NCI-H774 (cell line): Measurements from ENCODE around the gene ZNF136.

ENCODE experiments used
- DNase-seq: peaks from one replicate; lab custom pipeline; 2025; lab: John Stamatoyannopoulos, UW

Gene ZNF136

DNA sequence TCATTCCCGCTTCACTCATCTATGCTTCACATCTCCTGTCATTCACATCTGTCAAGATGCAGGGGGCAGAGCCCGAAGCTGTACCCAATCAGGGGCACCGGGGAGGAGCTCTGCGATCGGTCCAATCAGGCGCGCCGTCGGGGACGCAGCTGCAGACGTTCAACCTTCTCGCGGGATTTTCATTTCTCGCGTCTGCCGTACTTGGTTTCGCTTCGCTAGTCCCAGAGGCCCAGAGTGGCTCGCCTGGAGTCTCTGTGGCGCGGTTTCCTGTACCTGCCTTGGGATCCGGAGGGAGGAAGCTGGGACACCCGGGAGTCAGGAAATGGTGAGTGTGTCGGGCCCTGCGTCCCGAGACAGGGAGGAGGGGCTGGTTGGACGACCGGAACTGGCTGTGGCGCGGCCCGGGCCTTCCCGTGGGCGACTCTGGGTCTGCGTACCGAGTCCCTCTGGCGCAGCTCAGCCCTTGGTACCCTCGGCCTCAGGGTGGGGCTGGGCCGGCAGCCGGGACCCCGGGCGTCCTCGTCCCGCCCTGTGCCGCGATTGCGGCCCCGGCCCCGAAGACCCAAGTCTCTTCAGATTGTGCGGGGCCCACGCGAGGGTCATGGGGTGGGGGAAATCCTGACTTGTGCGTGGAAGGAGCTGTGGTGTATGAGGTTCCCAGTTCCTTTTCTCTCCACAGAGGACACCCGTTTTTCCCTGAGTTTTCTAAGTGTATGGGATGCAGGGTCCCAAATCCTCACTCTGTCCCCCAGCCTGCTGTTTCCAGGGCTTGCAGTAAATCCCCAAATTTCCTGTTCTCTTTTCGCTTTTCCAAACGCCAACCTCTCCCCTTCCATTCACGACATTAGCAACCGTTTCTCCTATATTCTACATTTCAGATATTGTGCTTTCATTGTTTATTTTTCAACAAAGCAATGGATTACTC is at the start of gene ZNF136:
Gene ZNF136, plus strand, starts transcription at position 215 of the 925 bp plus-strand sequence. Its CDS starts 108 bp downstream, at position 323.
- peak; percentile 91 for DNase-seq

DNA sequence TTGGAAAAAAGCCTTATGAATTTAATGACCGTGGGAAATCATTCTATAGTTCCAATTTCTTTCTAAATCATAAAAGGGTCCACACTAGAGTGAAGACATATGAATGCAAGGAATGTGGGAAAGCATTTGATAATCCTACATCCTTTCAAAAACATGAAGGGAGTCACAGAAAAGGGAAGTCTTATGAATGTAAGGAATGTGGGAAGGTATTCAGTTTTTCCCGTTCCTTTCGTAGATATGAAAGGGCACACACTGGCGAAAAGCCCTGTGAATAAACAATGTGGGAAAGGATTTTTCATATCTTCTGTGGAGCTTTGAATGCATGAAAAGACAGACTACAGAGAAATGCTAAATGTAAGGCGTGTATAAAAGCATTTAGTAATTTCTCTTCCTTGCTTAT is 49.8 kb upstream of the ZNF136 start:
- DNase-seq: no peak

DNA sequence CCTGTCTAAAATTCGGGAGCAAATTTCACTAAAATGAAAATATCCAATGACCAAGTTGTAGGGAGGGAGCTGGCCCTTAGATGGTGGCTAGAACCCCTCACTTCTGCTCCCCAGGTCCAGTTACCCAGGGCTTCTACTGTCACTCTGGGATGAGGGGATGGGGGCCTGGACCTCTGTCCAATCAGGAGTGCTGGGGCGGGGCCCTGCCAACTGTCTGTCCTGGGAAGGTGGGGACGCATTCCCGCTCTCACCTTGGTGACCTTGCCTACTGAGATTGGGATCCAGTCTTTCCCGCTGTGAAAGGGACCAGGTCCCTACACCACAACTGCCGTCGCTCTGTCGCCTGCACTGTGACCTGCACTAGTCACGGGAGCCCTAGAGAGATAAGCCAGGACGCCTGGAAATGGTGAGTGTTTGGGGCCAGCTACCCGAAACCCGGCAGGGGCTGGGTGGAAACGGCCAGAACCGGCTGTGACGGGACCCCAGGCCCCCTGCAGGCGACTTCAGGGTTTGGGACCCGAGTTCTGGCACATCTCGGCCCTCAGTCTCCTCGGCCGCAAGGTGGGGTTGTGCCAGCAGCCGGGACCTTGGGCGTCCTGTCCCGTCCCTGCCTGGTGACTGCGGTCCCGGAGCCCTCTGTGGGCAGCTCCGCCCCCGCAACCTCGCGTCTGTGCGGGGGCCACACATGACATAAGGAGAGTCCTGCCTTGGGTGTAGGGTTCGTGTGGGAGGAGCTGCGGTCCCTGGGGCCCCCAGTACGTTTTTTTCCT is 45.5 kb upstream of the ZNF136 start:
- no peak for DNase-seq

DNA sequence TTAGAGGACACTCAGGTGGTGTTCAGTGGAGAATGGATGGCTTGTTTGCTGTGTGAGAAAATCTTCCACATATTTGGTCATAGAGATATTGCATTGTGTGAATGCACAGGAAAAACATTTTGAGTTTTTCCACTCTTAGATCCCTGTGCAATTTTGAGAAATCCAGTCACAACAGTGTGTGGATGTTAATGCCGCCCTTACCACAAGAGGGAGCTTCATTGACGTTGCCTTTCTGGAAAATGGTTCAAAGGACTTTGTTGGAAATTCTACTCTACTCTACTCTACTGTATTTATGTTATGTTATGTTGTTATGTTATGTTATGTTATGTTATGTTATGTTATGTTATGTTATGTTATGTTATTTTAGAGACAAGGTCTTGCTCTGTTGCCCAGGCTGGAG is 36.2 kb upstream of the ZNF136 start:
- no peak for DNase-seq

DNA sequence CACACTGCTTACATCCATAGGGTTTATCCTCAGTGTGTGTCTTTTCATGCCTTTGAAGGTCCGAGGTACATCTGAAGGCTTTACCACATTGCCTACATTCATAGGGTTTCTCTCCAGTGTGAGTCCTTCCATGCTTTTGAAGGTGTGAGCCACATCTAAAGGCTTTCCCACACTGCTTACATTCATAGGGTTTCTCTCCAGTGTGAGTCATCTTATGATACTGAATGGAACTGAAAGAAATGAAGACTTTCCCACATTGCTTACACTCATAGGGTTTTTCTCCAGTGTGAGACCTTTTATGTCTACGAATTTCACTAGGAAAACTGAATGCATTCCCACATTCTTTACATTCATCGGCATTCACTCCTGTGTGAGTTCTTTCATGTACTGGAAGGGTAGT is 29.8 kb upstream of the ZNF136 start:
- no peak for DNase-seq

DNA sequence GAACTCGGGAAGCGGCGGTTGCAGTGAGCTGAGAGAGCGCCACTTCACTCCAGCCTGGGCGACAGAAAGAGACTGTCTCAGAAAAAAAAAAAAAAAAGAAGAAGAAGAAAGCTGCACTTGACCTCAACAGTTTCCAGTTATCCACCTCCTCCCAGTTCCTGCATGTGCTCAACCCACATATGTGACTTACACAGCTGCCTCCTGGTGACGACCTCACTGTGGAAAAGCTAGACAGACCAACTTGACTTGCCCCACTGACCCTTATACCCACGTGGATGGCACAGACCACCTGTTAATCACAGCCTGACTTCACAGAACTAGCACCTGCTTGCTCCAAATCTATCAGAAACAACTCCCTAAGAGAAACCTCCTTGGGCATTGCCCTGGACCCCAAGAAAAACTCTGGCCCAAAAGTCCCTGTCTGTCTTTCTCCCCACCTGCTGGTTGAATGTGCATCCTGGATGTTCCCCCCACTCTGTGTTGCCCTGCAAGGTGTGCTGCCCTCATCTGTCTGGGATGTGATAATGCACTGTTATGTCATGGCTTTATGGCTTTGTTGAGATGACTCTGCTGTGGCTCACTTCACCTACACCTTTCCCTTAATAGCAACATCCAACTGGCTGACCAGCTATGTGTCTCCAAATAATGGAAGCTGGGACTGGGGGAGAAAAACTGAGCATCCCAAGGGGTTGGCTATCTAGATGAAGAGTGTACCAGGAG is 25.5 kb upstream of the ZNF136 start:
- DNase-seq: no peak

DNA sequence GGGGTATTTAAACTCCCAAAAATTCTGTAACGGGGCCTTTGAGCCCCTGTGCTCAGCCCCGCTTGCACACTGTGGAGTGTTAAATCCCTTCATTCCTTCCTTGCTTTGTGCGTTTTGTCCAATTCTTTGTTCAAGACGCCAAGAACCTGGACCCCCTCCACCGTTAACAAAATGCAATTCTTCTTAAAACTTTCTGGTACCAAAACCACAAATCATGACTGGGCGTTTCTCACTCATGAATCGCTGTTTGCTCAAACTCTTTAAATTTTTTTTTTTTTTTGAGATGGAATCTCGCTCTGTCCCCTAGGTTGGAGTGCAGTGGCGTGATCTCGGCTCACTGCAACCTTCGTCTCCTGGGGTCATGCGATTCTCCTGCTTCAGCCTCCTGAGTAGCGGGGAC is 23.6 kb upstream of the ZNF136 start:
- DNase-seq: no peak

GRCh38 chr19:12139885-12140544 is 22.9 kb upstream of the ZNF136 start, which contains the start of gene ZNF20:
Gene ZNF20 (minus strand): TSS chr19:12140350. CDS start chr19:12140182, 168 bp downstream.
- DNase-seq: peak; percentile 89

DNA sequence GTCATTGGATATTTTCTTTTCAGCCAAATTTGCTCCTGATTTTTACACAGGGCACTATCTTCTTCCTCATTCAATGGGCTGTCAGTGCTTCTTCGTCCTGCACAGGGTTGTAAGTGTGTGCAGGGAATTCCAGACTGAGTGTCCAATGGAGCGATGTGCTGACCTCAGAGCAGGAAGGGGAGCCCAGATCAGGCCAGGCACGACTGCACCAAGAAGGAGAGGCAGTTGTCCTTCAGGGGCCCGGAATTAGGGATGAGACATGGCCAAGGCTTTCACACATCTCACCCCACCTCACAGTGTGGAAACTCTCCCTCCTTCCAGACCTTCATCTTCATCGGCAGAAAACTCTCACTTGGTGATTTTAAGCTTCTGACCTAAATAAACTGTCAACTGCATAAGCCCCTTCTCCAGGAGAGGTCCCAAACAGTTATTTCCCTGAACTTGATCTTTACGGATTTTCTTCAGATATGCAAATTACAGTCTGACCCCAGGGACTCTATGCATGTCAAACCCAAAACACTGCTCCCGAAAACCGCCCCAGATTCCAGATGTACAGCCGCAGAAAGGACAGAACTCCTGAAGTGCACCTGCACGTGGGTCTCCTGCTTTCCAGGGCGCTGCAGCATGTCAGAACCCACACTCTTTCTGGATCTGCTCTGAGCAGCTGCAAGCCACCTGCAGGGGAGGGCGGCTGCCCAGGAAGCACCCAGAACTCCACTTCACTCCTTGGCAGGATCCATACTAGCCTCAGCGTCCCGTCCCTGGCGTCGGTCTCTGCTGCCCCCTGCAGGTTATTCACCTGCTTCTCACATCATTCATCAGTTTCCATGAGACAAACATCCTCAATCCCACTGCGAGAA is 22.1 kb upstream of the ZNF136 start:
- peak; percentile 82 for DNase-seq

DNA sequence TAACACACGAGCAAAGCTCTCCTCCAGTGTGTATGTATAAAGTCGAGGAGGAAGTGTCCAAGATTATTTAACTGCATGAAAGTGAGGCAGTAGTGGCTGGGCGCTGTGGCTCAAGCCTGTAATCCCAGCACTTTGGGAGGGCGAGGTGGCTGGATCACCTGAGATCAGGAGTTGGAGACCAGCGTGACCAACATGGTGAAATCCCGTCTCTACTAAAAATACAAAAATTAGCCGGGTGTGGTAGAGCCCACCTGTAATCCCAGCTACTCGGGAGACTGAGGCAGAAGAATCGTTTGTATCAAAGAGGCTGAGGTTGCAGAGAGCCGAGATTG is 21.5 kb upstream of the ZNF136 start:
- no peak for DNase-seq

GRCh38 chr19:12145348-12145747 is 17.5 kb upstream of the ZNF136 start:
- DNase-seq: no peak

DNA sequence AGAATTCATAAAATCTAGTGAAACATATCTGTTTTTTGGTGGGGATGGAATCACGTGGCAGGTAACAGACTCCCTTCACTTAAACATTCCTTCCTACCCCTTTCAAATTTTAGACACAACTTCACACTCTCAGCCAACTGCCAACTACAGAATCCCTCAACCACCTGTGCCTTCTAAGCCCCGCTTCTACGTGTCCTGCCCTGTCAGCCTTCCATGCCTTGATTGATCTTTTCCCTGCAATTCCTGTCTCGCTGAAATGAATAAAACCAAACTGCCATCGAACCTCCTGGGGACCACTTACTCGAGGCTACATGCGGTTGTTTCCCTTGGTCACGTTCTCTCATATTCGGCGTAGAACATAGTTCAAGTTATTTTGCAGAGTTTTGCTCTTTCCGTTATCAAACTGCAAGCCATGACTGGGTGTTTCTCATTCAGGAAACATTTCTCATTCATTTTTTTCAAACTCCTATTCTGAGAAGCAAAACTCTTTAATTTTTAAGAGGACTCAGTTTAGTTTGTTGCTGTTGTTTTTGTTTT is 7.5 kb upstream of the ZNF136 start:
- no peak for DNase-seq

DNA sequence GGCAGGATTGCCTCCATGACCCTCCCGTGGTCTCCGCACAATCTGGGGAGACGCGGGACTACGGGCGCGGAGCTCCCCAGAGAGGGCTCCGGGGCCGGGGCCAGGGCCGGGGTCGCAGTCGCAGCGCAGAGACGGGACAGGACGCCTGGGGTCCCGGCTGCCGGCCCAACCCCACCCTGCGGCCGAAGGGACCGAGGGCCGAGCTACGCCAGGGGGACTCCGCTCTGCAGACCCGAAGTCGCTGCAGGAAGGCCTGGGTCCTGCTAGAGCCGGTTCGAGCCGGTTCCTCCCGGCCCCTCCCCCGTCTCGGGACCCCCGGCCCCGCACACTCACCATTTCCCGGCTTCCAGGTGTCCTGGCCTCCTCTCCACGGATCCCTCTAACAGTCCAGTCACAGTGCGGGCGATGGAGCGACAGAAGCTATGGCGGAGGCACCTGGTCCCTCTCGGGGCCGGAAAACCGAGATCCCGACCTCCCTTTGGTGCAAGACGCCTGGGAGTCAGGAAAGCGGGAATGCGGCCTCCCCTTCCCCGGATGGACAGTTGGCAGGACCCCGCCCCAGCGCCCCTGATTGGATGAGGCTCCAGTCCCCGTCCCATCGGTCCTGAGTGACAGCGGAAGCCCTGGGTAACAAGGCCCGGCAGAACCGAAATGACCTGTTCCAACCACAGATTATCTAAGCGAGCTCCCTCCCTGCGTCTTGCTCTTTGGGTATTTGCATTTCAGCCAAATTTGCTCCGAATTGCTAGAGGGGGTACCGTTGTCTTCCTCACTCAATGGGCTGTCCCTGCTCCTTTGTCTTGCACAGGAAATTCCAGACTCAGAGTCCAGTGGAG is 6.5 kb upstream of the ZNF136 start, which contains the start of gene ZNF625:
Gene ZNF625, minus strand, starts transcription at position 512 of the 836 bp plus-strand sequence. Its CDS starts 176 bp downstream, at position 336.
- DNase-seq: peak; percentile 79

- DNase-seq: no peak
Observed at GRCh38 chr19:12159773-12160414, 3.0 kb upstream of the ZNF136 start.

DNA sequence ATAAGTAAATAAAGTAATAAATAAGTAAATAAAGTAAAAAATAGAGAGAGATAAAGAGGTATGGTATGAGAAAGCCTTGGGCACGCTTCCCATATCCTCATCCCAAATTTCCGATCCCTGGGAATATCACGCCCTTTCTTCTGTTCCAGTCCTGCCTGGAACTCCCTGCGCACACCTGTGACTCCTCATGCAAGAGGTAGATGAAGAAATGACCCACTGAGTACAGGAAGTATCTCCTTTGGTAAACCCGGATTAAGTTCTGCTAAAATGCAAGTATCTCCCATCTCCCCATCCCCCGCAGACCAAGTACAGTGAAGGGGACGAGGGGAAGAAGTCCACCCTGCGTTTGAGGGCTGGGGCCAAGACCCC is 399 bp upstream of the ZNF136 start:
- no peak for DNase-seq

DNA sequence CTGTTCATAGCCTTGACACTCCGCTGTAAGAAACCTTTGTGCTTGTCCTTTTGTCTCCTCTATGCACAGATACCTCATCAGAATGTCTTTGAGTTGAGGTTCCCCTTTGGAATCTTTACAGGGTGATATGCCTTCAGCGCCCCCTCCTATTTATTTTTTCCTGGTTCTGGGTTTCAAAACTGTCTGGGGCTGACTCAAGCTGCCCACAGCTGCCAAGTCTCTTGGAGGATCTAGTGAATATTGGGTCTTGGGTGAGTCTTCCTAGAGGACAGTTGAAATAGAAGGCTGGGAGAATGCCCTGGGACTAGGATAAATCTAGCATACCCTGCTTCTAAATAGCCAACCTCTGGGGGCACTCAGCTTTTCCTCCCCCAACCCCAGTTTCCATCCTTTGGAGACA is 930 bp downstream of the ZNF136 start:
- DNase-seq: no peak

GRCh38 chr19:12166626-12167025 is 3.7 kb downstream of the ZNF136 start:
- DNase-seq: no peak

DNA sequence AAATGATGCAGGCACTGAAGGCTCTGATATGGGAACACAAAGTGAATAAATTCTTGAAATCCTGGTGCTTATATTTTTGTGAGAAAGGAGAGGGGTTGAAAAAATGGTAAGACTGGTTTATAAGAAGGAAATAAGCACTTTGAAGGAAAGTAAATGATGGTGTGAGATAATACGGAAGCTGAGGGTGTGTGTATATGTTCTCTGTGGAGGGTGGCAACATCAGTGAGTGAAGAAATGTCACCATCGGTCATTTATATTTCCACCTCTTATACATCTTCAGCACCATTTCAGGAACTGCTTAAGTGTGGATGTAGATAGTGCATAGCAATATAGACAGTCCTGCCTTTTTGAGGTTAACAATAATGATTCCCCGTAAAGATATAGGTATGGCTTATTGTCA is 17.5 kb downstream of the ZNF136 start:
- no peak for DNase-seq

DNA sequence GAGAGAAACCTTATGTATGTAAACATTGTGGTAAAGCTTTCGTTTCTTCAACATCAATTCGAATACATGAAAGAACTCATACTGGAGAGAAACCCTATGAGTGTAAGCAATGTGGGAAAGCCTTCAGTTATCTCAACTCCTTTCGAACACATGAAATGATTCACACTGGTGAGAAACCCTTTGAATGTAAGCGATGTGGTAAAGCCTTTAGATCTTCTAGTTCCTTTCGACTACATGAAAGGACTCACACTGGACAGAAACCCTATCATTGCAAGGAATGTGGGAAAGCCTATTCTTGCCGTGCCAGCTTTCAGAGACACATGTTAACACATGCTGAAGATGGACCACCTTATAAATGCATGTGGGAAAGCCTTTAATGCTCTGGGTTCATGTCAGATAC is 24.7 kb downstream of the ZNF136 start:
- no peak for DNase-seq
